GM12873 (cell line): Measurements from ENCODE around the gene NUP205.

Source experiments
- TF ChIP-seq, protein P1 (sequence below): IDR thresholded peaks from 2 replicates; pipeline ENCODE4 v1.5.1; 2012; ENCODE audit warnings: low read depth, mild to moderate bottlenecking, moderate library complexity, low read length, control low read depth; ENCODE audit not compliant: insufficient read depth; ENCODE audit errors: missing control alignments

NUP205 gene

DNA sequence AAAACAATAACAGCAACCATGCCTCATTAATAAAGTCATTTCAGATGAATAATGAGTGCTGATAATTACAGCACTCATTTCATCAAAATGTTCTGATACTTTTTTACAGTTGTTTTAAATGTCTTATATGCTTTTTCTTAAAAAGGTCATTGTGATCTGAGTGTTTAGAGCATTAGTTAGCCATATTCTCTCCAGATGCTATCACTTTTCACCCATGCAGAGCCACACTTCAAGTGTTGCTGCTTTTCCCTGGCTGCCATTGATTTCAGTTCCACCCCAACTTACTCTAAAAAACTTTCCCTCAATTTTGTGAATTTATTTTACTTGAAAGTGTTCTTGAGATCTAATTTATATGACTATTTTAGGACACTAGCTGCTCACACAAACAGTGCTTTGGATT lies 41.8 kb downstream of the NUP205 start:
- TF ChIP-seq, protein P1, sequence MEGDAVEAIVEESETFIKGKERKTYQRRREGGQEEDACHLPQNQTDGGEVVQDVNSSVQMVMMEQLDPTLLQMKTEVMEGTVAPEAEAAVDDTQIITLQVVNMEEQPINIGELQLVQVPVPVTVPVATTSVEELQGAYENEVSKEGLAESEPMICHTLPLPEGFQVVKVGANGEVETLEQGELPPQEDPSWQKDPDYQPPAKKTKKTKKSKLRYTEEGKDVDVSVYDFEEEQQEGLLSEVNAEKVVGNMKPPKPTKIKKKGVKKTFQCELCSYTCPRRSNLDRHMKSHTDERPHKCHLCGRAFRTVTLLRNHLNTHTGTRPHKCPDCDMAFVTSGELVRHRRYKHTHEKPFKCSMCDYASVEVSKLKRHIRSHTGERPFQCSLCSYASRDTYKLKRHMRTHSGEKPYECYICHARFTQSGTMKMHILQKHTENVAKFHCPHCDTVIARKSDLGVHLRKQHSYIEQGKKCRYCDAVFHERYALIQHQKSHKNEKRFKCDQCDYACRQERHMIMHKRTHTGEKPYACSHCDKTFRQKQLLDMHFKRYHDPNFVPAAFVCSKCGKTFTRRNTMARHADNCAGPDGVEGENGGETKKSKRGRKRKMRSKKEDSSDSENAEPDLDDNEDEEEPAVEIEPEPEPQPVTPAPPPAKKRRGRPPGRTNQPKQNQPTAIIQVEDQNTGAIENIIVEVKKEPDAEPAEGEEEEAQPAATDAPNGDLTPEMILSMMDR, result no peak

DNA sequence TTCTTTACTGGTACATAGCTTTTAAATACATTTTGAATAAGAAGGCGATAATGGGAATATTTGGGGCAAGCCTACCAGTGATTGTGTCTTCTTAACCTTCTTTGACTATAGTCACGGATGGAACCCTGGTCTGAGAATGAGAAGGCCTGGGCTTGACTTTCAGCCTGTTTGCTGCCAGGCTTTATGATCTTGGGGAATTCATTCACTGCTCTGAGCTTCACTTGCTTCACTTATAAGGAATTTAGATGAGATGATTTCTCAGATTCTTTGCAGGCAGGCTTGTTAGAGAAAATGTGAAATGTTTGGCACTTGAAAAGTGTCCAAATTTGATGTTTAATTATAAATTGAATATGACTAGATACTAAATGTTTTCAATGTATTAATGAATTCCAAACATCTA lies 42.5 kb downstream of the NUP205 start:
- TF ChIP-seq, protein P1, result no peak

DNA sequence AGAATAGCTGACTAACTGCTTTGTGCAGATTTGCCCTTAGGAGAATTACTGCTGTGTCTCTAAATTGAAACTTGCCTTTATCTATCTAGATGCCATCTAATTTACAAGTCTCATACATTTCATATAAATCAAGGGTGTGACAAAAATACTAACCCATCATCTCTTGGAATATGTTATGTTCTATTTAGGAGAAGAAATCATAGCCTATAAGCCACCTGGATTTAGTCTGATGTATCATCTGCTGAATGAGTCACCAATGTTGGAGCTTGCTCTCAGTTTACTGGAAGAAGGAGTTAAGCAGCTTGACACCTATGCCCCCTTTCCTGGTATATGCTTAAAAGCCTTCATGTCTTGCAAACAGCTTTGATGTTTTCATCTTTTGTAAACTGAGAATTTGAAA lies 43.5 kb downstream of the NUP205 start:
- TF ChIP-seq, protein P1, result no peak

- TF ChIP-seq, protein P1, result no peak
Measured at GRCh38 chr7:135602304-135602703, 44.6 kb downstream of the NUP205 start.

DNA sequence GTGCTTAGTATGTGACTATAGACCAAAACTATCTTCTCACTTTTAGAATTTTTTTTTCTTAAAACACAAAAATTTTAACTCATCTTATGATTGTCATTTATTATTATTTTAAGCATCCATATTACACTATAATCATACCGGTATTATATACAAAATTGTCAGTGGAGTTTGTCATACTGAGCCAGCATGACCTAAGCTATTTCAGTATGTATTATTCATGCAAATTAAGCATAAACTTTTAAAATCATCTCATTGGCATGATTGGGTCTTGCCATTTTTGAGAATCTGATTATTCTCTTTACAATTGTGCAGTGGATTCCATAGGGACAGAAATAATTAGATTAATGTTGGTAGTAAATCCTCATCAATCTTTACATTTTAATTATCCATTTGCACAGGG lies 58.4 kb downstream of the NUP205 start:
- TF ChIP-seq, protein P1, result no peak

DNA sequence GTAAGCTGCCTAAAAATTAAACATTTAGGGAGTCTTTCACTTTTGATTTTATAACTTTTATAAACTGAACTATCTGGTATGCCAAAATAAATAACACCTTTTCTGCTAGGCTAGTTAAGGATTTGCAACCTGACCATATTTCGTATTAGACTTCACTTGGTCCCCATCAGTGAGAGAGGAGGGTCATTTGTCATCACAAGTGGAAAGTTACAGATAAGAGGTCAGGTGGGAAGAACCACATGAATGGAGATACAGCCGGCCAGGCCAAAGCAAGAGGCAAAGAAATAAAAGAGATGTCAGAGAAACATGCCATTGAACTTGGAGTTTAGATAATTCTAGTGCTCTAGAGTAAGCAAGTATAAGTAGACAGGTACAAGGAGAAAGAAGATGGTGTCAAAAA lies 60.1 kb downstream of the NUP205 start:
- TF ChIP-seq, protein P1, result no peak

DNA sequence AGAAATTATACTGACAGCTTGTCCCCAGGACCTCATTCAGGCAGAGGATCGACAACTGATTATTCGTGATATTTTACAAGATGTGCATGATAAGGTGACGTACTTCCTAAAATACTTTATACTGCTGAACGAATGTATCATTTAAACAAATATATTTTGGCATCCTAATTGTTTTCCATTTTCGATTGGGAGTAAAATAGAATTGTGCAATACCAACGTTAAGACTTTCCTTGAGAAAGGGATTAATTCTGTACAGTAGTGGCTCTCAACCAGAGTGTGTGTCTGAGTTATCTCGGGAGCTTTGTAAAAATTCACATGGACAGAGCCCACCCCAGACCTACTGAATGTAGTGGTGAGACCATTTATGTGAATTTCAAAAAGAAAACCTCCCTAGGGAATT lies 60.8 kb downstream of the NUP205 start:
- TF ChIP-seq, protein P1, result no peak

- TF ChIP-seq, protein P1, result no peak
Measured at GRCh38 chr7:135620447-135620846, 62.7 kb downstream of the NUP205 start.
